ENCODE data around the gene TSSK2. TPM values are rescaled to one million over a fixed set of nuclear protein-coding genes. Genes with fewer than 3 reads are reported as not detected.

TSSK2 gene
- total and polyA plus RNA-seq, 2 of the 8 experiments (the other 6 are each of a cell fraction or from before 2014, with no cell fraction given): not detected

DNA sequence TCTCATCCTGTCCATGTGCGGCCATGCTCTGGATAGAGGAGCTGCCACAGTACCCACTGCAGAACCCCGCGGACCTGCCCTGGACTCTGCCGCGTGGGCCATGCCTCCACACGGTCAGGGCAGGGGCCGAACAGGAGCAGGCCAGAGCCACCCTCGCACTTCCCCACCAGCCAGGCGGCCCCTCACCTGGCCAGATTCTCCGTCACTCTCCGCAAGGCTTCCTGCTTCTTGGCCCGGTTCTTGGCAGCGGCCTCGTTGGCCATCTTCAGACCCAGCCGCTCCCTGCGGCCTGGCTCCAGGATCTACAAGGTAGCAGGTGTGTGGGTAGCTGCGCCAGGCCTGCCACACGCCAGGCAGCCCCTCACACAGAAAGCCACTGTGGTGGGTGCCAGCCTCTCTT lies 3.8 kb downstream of the TSSK2 start (continued):
- TF ChIP-seq, protein P1, sequence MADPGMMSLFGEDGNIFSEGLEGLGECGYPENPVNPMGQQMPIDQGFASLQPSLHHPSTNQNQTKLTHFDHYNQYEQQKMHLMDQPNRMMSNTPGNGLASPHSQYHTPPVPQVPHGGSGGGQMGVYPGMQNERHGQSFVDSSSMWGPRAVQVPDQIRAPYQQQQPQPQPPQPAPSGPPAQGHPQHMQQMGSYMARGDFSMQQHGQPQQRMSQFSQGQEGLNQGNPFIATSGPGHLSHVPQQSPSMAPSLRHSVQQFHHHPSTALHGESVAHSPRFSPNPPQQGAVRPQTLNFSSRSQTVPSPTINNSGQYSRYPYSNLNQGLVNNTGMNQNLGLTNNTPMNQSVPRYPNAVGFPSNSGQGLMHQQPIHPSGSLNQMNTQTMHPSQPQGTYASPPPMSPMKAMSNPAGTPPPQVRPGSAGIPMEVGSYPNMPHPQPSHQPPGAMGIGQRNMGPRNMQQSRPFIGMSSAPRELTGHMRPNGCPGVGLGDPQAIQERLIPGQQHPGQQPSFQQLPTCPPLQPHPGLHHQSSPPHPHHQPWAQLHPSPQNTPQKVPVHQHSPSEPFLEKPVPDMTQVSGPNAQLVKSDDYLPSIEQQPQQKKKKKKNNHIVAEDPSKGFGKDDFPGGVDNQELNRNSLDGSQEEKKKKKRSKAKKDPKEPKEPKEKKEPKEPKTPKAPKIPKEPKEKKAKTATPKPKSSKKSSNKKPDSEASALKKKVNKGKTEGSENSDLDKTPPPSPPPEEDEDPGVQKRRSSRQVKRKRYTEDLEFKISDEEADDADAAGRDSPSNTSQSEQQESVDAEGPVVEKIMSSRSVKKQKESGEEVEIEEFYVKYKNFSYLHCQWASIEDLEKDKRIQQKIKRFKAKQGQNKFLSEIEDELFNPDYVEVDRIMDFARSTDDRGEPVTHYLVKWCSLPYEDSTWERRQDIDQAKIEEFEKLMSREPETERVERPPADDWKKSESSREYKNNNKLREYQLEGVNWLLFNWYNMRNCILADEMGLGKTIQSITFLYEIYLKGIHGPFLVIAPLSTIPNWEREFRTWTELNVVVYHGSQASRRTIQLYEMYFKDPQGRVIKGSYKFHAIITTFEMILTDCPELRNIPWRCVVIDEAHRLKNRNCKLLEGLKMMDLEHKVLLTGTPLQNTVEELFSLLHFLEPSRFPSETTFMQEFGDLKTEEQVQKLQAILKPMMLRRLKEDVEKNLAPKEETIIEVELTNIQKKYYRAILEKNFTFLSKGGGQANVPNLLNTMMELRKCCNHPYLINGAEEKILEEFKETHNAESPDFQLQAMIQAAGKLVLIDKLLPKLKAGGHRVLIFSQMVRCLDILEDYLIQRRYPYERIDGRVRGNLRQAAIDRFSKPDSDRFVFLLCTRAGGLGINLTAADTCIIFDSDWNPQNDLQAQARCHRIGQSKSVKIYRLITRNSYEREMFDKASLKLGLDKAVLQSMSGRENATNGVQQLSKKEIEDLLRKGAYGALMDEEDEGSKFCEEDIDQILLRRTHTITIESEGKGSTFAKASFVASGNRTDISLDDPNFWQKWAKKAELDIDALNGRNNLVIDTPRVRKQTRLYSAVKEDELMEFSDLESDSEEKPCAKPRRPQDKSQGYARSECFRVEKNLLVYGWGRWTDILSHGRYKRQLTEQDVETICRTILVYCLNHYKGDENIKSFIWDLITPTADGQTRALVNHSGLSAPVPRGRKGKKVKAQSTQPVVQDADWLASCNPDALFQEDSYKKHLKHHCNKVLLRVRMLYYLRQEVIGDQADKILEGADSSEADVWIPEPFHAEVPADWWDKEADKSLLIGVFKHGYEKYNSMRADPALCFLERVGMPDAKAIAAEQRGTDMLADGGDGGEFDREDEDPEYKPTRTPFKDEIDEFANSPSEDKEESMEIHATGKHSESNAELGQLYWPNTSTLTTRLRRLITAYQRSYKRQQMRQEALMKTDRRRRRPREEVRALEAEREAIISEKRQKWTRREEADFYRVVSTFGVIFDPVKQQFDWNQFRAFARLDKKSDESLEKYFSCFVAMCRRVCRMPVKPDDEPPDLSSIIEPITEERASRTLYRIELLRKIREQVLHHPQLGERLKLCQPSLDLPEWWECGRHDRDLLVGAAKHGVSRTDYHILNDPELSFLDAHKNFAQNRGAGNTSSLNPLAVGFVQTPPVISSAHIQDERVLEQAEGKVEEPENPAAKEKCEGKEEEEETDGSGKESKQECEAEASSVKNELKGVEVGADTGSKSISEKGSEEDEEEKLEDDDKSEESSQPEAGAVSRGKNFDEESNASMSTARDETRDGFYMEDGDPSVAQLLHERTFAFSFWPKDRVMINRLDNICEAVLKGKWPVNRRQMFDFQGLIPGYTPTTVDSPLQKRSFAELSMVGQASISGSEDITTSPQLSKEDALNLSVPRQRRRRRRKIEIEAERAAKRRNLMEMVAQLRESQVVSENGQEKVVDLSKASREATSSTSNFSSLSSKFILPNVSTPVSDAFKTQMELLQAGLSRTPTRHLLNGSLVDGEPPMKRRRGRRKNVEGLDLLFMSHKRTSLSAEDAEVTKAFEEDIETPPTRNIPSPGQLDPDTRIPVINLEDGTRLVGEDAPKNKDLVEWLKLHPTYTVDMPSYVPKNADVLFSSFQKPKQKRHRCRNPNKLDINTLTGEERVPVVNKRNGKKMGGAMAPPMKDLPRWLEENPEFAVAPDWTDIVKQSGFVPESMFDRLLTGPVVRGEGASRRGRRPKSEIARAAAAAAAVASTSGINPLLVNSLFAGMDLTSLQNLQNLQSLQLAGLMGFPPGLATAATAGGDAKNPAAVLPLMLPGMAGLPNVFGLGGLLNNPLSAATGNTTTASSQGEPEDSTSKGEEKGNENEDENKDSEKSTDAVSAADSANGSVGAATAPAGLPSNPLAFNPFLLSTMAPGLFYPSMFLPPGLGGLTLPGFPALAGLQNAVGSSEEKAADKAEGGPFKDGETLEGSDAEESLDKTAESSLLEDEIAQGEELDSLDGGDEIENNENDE (IDR thresholded peaks at IDR 0.05; ENCODE audit: insufficient replicate concordance, low read length): no peak
- no peak for TF ChIP-seq CBX5 (IDR thresholded peaks at IDR 0.05; ENCODE audit: low read depth, low read length)
- TF ChIP-seq CEBPB (IDR thresholded peaks at IDR 0.05; ENCODE audit: low read depth, low read length): no peak
- TF ChIP-seq SIN3A (conservative IDR thresholded peaks at IDR 0.05 in 1 of 2, IDR thresholded peaks at IDR 0.05 in 1 of 2; ENCODE audit: low read depth in 1 of 2, low read length in 2 of 2): no peak
- no peak for TF ChIP-seq TEAD4 (IDR thresholded peaks at IDR 0.05; ENCODE audit: low read depth, low read length)
- no peak for TF ChIP-seq FOSL1 (IDR thresholded peaks at IDR 0.05; ENCODE audit: insufficient read depth, low read depth, low read length)
- no peak for TF ChIP-seq TCF12 (IDR thresholded peaks at IDR 0.05; ENCODE audit: low read depth, low read length)
- no peak for TF ChIP-seq POU5F1 (IDR thresholded peaks at IDR 0.05; ENCODE audit: low read depth, low read length)
- TF ChIP-seq CREB1 (IDR thresholded peaks at IDR 0.05): no peak
- no peak for TF ChIP-seq SP2 (IDR thresholded peaks at IDR 0.05; ENCODE audit: low read length)
- no peak for TF ChIP-seq TAF7 (optimal IDR thresholded peaks at IDR 0.05; ENCODE audit: borderline replicate concordance, low read depth, low read length)
- no peak for TF ChIP-seq BRCA1 (IDR thresholded peaks at IDR 0.05; ENCODE audit: low read depth, low read length)
- no peak for TF ChIP-seq RNF2 (IDR thresholded peaks at IDR 0.05; ENCODE audit: borderline replicate concordance, low read depth, low read length, missing control alignments, poor library complexity, severe bottlenecking)

Measured in H1 (cell line).